ENCODE results near the gene SBNO1.
"Not testable (repeated sequence)": the region's sequence is repeated elsewhere in the genome, so short reads cannot be mapped to it uniquely, and the experiment has no call there.

The SBNO1 gene

GRCh38 chr12:123364532-123365024, at the start of gene SBNO1:
Gene SBNO1 (minus strand): TSS chr12:123364847. CDS start chr12:123350441, 14,406 bp downstream.
- DNase-seq (ENCODE audit: low spot score): no peak

- no peak for DNase-seq (ENCODE audit: low spot score)
Observed at GRCh38 chr12:123410041-123410412, 45.4 kb upstream of the SBNO1 start.

- DNase-seq (ENCODE audit: low spot score): not testable (repeated sequence)
Observed at GRCh38 chr12:123409284-123410040, 44.8 kb upstream of the SBNO1 start.

GRCh38 chr12:123408619-123409018, 44.0 kb upstream of the SBNO1 start:
- not testable (repeated sequence) for DNase-seq (ENCODE audit: low spot score)

- not testable (repeated sequence) for DNase-seq (ENCODE audit: low spot score)
Observed at GRCh38 chr12:123407934-123408333, 43.3 kb upstream of the SBNO1 start.

- DNase-seq (ENCODE audit: low spot score): not testable (repeated sequence)
Observed at GRCh38 chr12:123407269-123407668, 42.6 kb upstream of the SBNO1 start.

GRCh38 chr12:123404581-123404980, 39.9 kb upstream of the SBNO1 start:
- no peak for DNase-seq (ENCODE audit: low spot score)

GRCh38 chr12:123401753-123402683, 37.4 kb upstream of the SBNO1 start:
- no peak for DNase-seq (ENCODE audit: low spot score)

- no peak for DNase-seq (ENCODE audit: low spot score)
Observed at GRCh38 chr12:123399255-123399617, 34.6 kb upstream of the SBNO1 start.

GRCh38 chr12:123398550-123399254, 34.1 kb upstream of the SBNO1 start:
- DNase-seq (ENCODE audit: low spot score): no peak

- no peak for DNase-seq (ENCODE audit: low spot score)
Observed at GRCh38 chr12:123398177-123398549, 33.5 kb upstream of the SBNO1 start.

GRCh38 chr12:123397400-123397799, 32.8 kb upstream of the SBNO1 start:
- no peak for DNase-seq (ENCODE audit: low spot score)

GRCh38 chr12:123396954-123397353, 32.3 kb upstream of the SBNO1 start:
- DNase-seq (ENCODE audit: low spot score): no peak

- DNase-seq (ENCODE audit: low spot score): no peak
Observed at GRCh38 chr12:123396543-123396942, 31.9 kb upstream of the SBNO1 start.

GRCh38 chr12:123395236-123395635, 30.6 kb upstream of the SBNO1 start:
- no peak for DNase-seq (ENCODE audit: low spot score)

GRCh38 chr12:123393747-123394146, 29.1 kb upstream of the SBNO1 start:
- DNase-seq (ENCODE audit: low spot score): no peak

- DNase-seq (ENCODE audit: low spot score): no peak
Observed at GRCh38 chr12:123391546-123392343, 27.1 kb upstream of the SBNO1 start.

- DNase-seq (ENCODE audit: low spot score): no peak
Observed at GRCh38 chr12:123390498-123391426, 26.1 kb upstream of the SBNO1 start.

GRCh38 chr12:123389560-123390351, 25.1 kb upstream of the SBNO1 start:
- no peak for DNase-seq (ENCODE audit: low spot score)
